HepG2 (cell line): Measurements from ENCODE around the gene ODC1. TPM values are rescaled to one million over a fixed set of nuclear protein-coding genes. Genes with fewer than 3 reads are reported as not detected.

Experiments used
- ADNP ChIP-seq: sonication (generic); formaldehyde crosslinking; IDR thresholded peaks from 2 replicates; pipeline ENCODE4 v1.4.0; 2020; ENCODE audit warnings: missing genetic modification reagents
- DMAP1 ChIP-seq: IDR thresholded peaks from 2 replicates; pipeline ENCODE4 v1.6.1; 2016
- ETV6 ChIP-seq: sonication (generic); formaldehyde crosslinking; conservative IDR thresholded peaks from 2 replicates; pipeline ENCODE4 v1.4.0; 2020; ENCODE audit warnings: missing genetic modification reagents
- HHEX ChIP-seq: IDR thresholded peaks from 2 replicates; pipeline ENCODE4 v1.6.1; 2016; ENCODE audit warnings: control low read depth
- HMGXB3 ChIP-seq: sonication (generic); formaldehyde crosslinking; IDR thresholded peaks from 2 replicates; pipeline ENCODE4 v1.4.0; 2020; ENCODE audit warnings: missing genetic modification reagents, borderline replicate concordance
- MTA1 ChIP-seq: sonication (generic); formaldehyde crosslinking; IDR thresholded peaks from 2 replicates; pipeline ENCODE4 v1.4.0; 2020; ENCODE audit warnings: missing genetic modification reagents, mild to moderate bottlenecking, borderline replicate concordance
- PCBP1 ChIP-seq: fragments of 200-400 bp; formaldehyde crosslinking; IDR thresholded peaks from 2 replicates; pipeline ENCODE4 v1.6.1; 2017; ENCODE audit warnings: mild to moderate bottlenecking, low read depth, low read length, borderline replicate concordance
- SIN3B ChIP-seq: fragments of 150-350 bp; IDR thresholded peaks from 2 replicates; pipeline ENCODE4 v1.6.1; 2014; ENCODE audit warnings: low read length
- SP1 ChIP-seq, 2 experiments: fragments of 450-650 bp in 1 of 2; sonication (generic) in 1 of 2; formaldehyde crosslinking in 1 of 2; IDR thresholded peaks; 2 replicates each; pipeline versions ENCODE4 v1.4.0 to v1.6.1; 2016 to 2020; ENCODE audit warnings: missing genetic modification reagents in 1 of 2
- TMF1 ChIP-seq: sonication (generic); formaldehyde crosslinking; IDR thresholded peaks from 2 replicates; pipeline ENCODE4 v1.8.1; 2022; ENCODE audit warnings: low read depth, missing genetic modification reagents
- TP53 ChIP-seq: sonication (generic); formaldehyde crosslinking; conservative IDR thresholded peaks from 2 replicates; pipeline ENCODE4 v1.4.0; 2020; ENCODE audit warnings: missing genetic modification reagents
- U2AF1 ChIP-seq: fragments of 200-400 bp; formaldehyde crosslinking; optimal IDR thresholded peaks from 2 replicates; pipeline ENCODE3; 2017; ENCODE audit warnings: mild to moderate bottlenecking, low read depth, low read length
- XRCC5 ChIP-seq: fragments of 200-400 bp; formaldehyde crosslinking; optimal IDR thresholded peaks from 2 replicates; pipeline ENCODE3; 2017; ENCODE audit warnings: mild to moderate bottlenecking, low read length
- ZC3H13 ChIP-seq: sonication (generic); formaldehyde crosslinking; IDR thresholded peaks from 2 replicates; pipeline ENCODE4 v1.8.1; 2023; ENCODE audit warnings: mild to moderate bottlenecking, missing genetic modification reagents, moderate library complexity
- ZNF354B ChIP-seq: sonication (generic); formaldehyde crosslinking; IDR thresholded peaks from 2 replicates; pipeline ENCODE4 v1.8.0; 2022; ENCODE audit warnings: mild to moderate bottlenecking, missing genetic modification reagents
- ZNF598 ChIP-seq: sonication (generic); formaldehyde crosslinking; IDR thresholded peaks from 2 replicates; pipeline ENCODE4 v1.5.1; 2020; ENCODE audit warnings: mild to moderate bottlenecking, missing genetic modification reagents, borderline replicate concordance
- ZNF674 ChIP-seq: sonication (generic); formaldehyde crosslinking; IDR thresholded peaks from 2 replicates; pipeline ENCODE4 v1.5.0; 2020; ENCODE audit warnings: low read depth, mild to moderate bottlenecking, missing genetic modification reagents
- polyA plus RNA-seq, 8 experiments: library from polyadenylated mRNA; depleted of rRNA in 3 of 8; stranded (reverse) in 7 of 8; unstranded in 1 of 8; fragments of >200 nt; fragmentation: Illumina TruSeq in 4 of 8; extraction: Trizol in 4 of 8; gene quantifications; 2 replicates each; pipeline versions ENCODE4 v1.2.1 to v1.2.3, GENCODE V29; 2011 to 2016; ENCODE audit warnings: low read depth in 4 of 8, missing spikeins in 1 of 8, mixed read lengths in 1 of 8; ENCODE audit not compliant: insufficient read depth in 1 of 8
- total RNA-seq, 5 experiments: library from RNA; depleted of rRNA; stranded (reverse); fragments of >200 nt; fragmentation: Illumina TruSeq; extraction: Trizol; gene quantifications; 2 replicates each; pipeline ENCODE4 v1.2.3, GENCODE V29; 2016; ENCODE audit warnings: low read depth in 1 of 5
- TF ChIP-seq, protein P1 (sequence below): IDR thresholded peaks from 2 replicates; pipeline ENCODE4 v1.6.1; 2016; ENCODE audit warnings: missing genetic modification reagents, missing compliant biosample characterization
- TF ChIP-seq, protein P2 (sequence below): sonication (generic); formaldehyde crosslinking; IDR thresholded peaks from 2 replicates; pipeline ENCODE4 v1.9.0; 2021; ENCODE audit warnings: mild to moderate bottlenecking, missing genetic modification reagents

Gene ODC1
- total and polyA plus RNA-seq, 2 of the 13 experiments (the other 11 are each of a cell fraction or from before 2014, with no cell fraction given), result 142 to 371 TPM

- TF ChIP-seq, protein P1, sequence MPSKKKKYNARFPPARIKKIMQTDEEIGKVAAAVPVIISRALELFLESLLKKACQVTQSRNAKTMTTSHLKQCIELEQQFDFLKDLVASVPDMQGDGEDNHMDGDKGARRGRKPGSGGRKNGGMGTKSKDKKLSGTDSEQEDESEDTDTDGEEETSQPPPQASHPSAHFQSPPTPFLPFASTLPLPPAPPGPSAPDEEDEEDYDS, result no peak
- TF ChIP-seq ZNF354B (CRISPR knock-in tag) (no peak), ZC3H13 (no peak; the same call in 1 of the 2 replicates), SIN3B (no peak), TMF1 (CRISPR knock-in tag) (no peak; the same call in 1 of the 2 replicates), U2AF1 (no peak), XRCC5 (peak; percentile 88), ADNP (CRISPR knock-in tag) (no peak), MTA1 (no peak), TP53 (CRISPR knock-in tag) (0 out of 2 replicates have a peak, but pooled peaks have one; percentile 18), HHEX (CRISPR knock-in tag) (no peak), SP1 (IDR thresholded peaks at IDR 0.05) (no peak), SP1 (CRISPR knock-in tag; IDR thresholded peaks at IDR 0.05) (peak; percentile 50; the same call in 1 of the 2 replicates), HMGXB3 (CRISPR knock-in tag) (no peak), PCBP1 (no peak), ETV6 (CRISPR knock-in tag) (no peak), DMAP1 (CRISPR knock-in tag) (no peak), ZNF674 (CRISPR knock-in tag) (no peak), ZNF598 (CRISPR knock-in tag) (no peak)
- TF ChIP-seq, protein P2, sequence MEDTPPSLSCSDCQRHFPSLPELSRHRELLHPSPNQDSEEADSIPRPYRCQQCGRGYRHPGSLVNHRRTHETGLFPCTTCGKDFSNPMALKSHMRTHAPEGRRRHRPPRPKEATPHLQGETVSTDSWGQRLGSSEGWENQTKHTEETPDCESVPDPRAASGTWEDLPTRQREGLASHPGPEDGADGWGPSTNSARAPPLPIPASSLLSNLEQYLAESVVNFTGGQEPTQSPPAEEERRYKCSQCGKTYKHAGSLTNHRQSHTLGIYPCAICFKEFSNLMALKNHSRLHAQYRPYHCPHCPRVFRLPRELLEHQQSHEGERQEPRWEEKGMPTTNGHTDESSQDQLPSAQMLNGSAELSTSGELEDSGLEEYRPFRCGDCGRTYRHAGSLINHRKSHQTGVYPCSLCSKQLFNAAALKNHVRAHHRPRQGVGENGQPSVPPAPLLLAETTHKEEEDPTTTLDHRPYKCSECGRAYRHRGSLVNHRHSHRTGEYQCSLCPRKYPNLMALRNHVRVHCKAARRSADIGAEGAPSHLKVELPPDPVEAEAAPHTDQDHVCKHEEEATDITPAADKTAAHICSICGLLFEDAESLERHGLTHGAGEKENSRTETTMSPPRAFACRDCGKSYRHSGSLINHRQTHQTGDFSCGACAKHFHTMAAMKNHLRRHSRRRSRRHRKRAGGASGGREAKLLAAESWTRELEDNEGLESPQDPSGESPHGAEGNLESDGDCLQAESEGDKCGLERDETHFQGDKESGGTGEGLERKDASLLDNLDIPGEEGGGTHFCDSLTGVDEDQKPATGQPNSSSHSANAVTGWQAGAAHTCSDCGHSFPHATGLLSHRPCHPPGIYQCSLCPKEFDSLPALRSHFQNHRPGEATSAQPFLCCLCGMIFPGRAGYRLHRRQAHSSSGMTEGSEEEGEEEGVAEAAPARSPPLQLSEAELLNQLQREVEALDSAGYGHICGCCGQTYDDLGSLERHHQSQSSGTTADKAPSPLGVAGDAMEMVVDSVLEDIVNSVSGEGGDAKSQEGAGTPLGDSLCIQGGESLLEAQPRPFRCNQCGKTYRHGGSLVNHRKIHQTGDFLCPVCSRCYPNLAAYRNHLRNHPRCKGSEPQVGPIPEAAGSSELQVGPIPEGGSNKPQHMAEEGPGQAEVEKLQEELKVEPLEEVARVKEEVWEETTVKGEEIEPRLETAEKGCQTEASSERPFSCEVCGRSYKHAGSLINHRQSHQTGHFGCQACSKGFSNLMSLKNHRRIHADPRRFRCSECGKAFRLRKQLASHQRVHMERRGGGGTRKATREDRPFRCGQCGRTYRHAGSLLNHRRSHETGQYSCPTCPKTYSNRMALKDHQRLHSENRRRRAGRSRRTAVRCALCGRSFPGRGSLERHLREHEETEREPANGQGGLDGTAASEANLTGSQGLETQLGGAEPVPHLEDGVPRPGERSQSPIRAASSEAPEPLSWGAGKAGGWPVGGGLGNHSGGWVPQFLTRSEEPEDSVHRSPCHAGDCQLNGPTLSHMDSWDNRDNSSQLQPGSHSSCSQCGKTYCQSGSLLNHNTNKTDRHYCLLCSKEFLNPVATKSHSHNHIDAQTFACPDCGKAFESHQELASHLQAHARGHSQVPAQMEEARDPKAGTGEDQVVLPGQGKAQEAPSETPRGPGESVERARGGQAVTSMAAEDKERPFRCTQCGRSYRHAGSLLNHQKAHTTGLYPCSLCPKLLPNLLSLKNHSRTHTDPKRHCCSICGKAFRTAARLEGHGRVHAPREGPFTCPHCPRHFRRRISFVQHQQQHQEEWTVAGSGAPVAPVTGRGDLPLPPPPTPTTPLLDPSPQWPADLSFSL (CRISPR knock-in tag), result no peak
These were observed 13.0 kb downstream of the ODC1 start (continued) for GRCh38 chr2:10434886-10435819.
